CD4-positive, CD25-positive, alpha-beta regulatory T cell (primary cell): ENCODE measurements around the gene DSEL. TPM values are rescaled to one million over a fixed set of nuclear protein-coding genes. Genes with fewer than 3 reads are reported as not detected.

Source experiments
- ATAC-seq, 2 donors: fragments of 150-1000 bp; cut with Tn5 transposase; one replicate each; pipeline ENCODE4 v1.10.0; 2021; ENCODE audit warnings: low read depth in 2 of 2, moderate number of reproducible peaks in 2 of 2, moderate library complexity in 1 of 2
- DNase-seq, 3 donors: peaks; one replicate each; pipeline versions ENCODE4 v3.0.0 to v3.0.0-alpha.2; 2012 to 2022; ENCODE audit warnings: mixed read lengths in 1 of 3
- H3K27ac ChIP-seq: one replicate; pipeline ENCODE4 v1.7.0; 2013; ENCODE audit warnings: mild to moderate bottlenecking, low read length; ENCODE audit not compliant: insufficient read depth, poor library complexity, severe bottlenecking
- H3K27me3 ChIP-seq: one replicate; pipeline ENCODE4 v1.7.0; 2013; ENCODE audit warnings: low read length; ENCODE audit not compliant: control insufficient read depth, insufficient read depth
- H3K36me3 ChIP-seq: one replicate; pipeline ENCODE4 v1.7.0; 2013; ENCODE audit warnings: mild to moderate bottlenecking, low read length, moderate library complexity; ENCODE audit not compliant: control insufficient read depth, insufficient read depth
- H3K4me1 ChIP-seq: 2 replicates; pipeline ENCODE4 v1.7.0; 2013; ENCODE audit warnings: mild to moderate bottlenecking, low read length; ENCODE audit not compliant: insufficient read depth, control insufficient read depth, poor library complexity, severe bottlenecking
- H3K4me3 ChIP-seq: one replicate; pipeline ENCODE4 v1.7.0; 2013; ENCODE audit warnings: low read depth, mild to moderate bottlenecking, low read length, moderate library complexity
- H3K9me3 ChIP-seq, 2 experiments: 1 replicate in 1 of 2; 2 replicates in 1 of 2; pipeline ENCODE4 v1.7.0; 2013; ENCODE audit warnings: low read length in 2 of 2, mild to moderate bottlenecking in 1 of 2, moderate library complexity in 1 of 2; ENCODE audit not compliant: control insufficient read depth in 2 of 2
- H3K27ac Mint-ChIP-seq, 3 donors: one replicate each; pipeline ENCODE4 v1.8.0; 2020 to 2022; ENCODE audit warnings: mild to moderate bottlenecking in 3 of 3, mixed read lengths in 3 of 3, moderate library complexity in 2 of 3
- H3K27me3 Mint-ChIP-seq: one replicate; pipeline ENCODE4 v1.8.0; 2022; ENCODE audit warnings: mild to moderate bottlenecking, mixed read lengths
- H3K36me3 Mint-ChIP-seq: one replicate; pipeline ENCODE4 v1.8.0; 2020; ENCODE audit warnings: mixed read lengths
- H3K4me1 Mint-ChIP-seq, 4 donors: one replicate each; pipeline ENCODE4 v1.8.0; 2020 to 2022; ENCODE audit warnings: mixed read lengths in 4 of 4, mild to moderate bottlenecking in 1 of 4
- H3K4me3 Mint-ChIP-seq, 4 donors: one replicate each; pipeline ENCODE4 v1.8.0; 2020 to 2022; ENCODE audit warnings: mild to moderate bottlenecking in 4 of 4, mixed read lengths in 4 of 4, moderate library complexity in 3 of 4
- H3K9me3 Mint-ChIP-seq, 7 donors: one replicate each; pipeline ENCODE4 v1.8.0; 2020 to 2022; ENCODE audit warnings: mixed read lengths in 7 of 7, mild to moderate bottlenecking in 3 of 7, moderate library complexity in 2 of 7
- polyA plus RNA-seq, 4 donors: library from polyadenylated mRNA; unstranded; fragments of 300-500 nt; fragmentation: Illumina TruSeq; gene quantifications; one replicate each; pipeline ENCODE4 v1.2.3, GENCODE V29; 2021
- total RNA-seq: library from RNA; stranded (reverse); gene quantifications from one replicate; pipeline ENCODE4 v1.2.3, GENCODE V29; 2022

The DSEL gene
- total RNA-seq (0.17 TPM), polyA plus RNA-seq (under 1 TPM; 0.01 to 0.30 (median 0.12) TPM)

DNA sequence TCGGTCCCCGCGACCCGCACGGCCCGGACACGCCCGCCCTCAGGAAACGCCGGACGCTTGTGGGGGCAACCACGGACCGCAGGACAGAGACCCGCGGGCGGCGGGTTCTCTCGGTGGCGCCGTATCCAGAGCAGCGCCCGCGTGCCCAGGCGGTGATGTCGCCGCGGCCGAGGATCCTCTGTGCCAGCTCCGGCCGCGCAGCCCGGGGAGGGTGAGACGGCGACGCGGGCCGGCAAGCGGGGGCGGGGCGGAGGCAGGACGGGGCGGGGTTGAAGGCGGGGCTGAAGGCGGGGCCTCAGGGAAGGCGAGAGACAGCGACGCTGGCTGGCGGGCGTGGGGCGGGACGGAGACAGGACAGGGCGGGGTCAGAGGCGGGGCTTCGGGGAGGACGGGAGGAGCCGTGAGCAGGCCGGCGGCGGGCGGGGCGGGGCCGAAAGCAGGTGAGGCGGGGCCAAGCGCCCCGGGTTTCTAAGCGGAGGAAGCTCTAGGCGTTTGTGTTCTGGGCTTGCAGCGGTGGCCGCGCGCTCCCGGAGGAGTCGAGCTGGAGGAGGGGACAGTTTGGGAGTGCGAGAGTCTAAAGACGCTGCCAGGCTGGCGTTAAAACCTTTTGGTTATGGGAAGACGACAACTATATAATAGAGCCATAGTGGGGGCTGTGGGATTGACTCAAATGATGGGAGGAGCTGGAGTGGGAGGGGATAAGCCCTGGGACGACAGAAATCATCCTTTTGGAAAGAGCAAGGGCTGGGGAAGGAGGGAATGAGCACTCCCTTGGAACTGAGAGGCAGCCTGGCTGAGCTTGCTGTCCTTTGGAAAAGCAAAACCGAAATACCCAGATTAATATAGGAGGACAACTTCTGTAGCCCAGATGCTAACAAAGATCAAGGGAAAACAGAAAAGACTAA lies at the start of gene DSEL:
DSEL (minus strand) TSS at position 182 of the 905 bp plus-strand sequence. CDS start 2,112 bp downstream, outside the sequence.
- H3K4me1 ChIP-seq = peaks cover 20% of the 10 kb centered on the region
- Mint-ChIP-seq H3K36me3 (no peaks in the 10 kb centered on the region), H3K4me3 (peak within 1 kb of the TSS; percentile 89 to 95 (median 92)), H3K27ac (peak within 1 kb of the TSS; percentile 80 to 90 (median 81)), H3K4me1 (peaks cover 4 to 34% (median 12%) of the 10 kb centered on the region in 4 donors), H3K27me3 (peaks cover 18% of the 10 kb centered on the region), H3K9me3 (peaks cover 0 to 4% (median 0%) of the 10 kb centered on the region in 7 donors)
- ATAC-seq (peak; percentile 98), DNase-seq (peak; percentile 84 to 91 (median 90))
- no peaks in the 10 kb centered on the region for H3K36me3 ChIP-seq
- H3K9me3 ChIP-seq = no peaks in the 10 kb centered on the region
- H3K27me3 ChIP-seq = no peaks in the 10 kb centered on the region
- H3K27ac ChIP-seq = no peak within 1 kb of the TSS
- H3K4me3 ChIP-seq = peak within 1 kb of the TSS; percentile 81

DNA sequence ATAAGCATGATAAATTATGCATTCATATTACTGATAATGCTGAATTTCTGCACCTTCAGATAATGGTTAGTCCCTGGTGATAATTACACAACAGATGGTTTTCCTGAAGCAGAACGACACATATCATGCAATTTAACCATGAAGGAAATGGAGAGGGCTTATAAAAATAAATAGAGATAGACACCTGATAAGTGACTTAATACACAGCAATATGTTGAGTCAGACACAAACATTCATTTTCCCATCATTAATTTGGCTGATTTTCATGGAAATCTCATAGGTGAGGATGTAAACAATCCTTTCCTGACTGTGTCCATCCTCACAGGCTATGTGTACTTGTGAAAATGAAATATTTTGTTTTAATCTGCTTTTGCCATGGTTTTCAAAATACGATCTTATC lies 36.9 kb upstream of the DSEL start:
- Mint-ChIP-seq H3K27ac (no peak overlapping the region), H3K27me3 (no peaks in the 10 kb centered on the region), H3K4me1 (no peaks in the 10 kb centered on the region), H3K9me3 (peaks cover 0 to 2% (median 0%) of the 10 kb centered on the region in 7 donors), H3K36me3 (no peaks in the 10 kb centered on the region), H3K4me3 (no peak overlapping the region)
- no peaks in the 10 kb centered on the region for H3K27me3 ChIP-seq
- no peak for ATAC-seq
- no peak overlapping the region for H3K4me3 ChIP-seq
- DNase-seq = no peak
- no peaks in the 10 kb centered on the region for H3K9me3 ChIP-seq
- H3K4me1 ChIP-seq = no peaks in the 10 kb centered on the region
- no peak overlapping the region for H3K27ac ChIP-seq
- no peaks in the 10 kb centered on the region for H3K36me3 ChIP-seq

DNA sequence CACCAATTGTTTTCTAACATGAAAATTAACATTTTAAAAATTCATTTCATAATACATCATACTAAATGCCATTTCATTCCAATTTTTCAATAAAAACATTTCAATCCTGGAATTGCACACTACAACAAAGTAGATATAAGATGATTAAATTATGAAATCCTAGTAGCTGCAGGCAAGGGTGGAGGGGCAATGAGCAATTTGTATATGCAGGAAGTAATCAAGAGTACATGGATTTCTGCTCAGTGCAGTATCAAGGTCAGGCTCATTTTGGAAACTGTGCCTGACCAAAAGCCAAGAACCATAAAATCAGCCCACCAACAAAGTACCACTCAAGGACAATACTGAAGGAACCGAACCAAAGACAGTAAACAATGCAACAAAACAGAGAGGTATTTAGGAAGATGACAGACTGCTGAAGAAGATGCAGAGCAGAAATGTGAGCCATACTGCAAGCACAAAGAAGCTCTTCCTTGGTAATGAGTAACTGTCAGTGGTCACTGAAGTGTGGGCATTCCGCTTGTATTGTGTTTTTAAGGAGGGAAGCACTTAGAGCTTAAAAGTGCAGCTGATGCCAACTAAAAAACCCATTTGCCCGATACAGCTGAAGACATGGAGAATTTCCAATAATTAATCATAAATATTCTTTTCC lies 34.5 kb upstream of the DSEL start:
- Mint-ChIP-seq H3K4me3 (no peak overlapping the region), H3K9me3 (peaks cover 0 to 2% (median 0%) of the 10 kb centered on the region in 7 donors), H3K36me3 (no peaks in the 10 kb centered on the region), H3K4me1 (no peaks in the 10 kb centered on the region), H3K27ac (peak overlapping the region in 1 of 3 donors; percentile 9), H3K27me3 (no peaks in the 10 kb centered on the region)
- H3K27ac ChIP-seq = no peak overlapping the region
- ATAC-seq (no peak), DNase-seq (no peak)
- no peaks in the 10 kb centered on the region for H3K36me3 ChIP-seq
- no peaks in the 10 kb centered on the region for H3K27me3 ChIP-seq
- no peaks in the 10 kb centered on the region for H3K9me3 ChIP-seq
- H3K4me1 ChIP-seq = no peaks in the 10 kb centered on the region
- no peak overlapping the region for H3K4me3 ChIP-seq

DNA sequence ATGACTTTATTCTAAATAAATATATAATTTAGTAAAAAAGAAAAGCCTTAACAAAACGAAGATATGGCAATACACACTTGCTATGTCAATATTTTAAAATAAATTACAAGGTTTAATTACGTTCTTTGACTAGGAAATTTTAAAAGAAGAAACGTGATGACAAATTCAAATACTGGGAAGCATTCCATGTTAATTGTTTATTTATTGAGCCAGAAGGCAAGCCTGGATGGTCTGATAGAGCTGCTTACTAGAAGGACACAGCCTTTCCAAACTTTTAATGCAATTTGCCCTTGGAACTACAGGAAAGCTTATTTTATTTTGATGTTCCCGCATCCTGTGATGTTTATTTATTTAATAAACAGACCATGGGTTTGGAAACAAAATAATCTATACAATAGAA lies 33.4 kb upstream of the DSEL start:
- Histone ChIP-seq H3K27me3 (no peaks in the 10 kb centered on the region), H3K36me3 (no peaks in the 10 kb centered on the region), H3K4me1 (no peaks in the 10 kb centered on the region), H3K9me3 (no peaks in the 10 kb centered on the region), H3K4me3 (no peak overlapping the region), H3K27ac (no peak overlapping the region)
- H3K4me1 Mint-ChIP-seq = no peaks in the 10 kb centered on the region
- no peaks in the 10 kb centered on the region for H3K27me3 Mint-ChIP-seq
- DNase-seq = no peak
- no peaks in the 10 kb centered on the region for H3K36me3 Mint-ChIP-seq
- no peak overlapping the region for H3K4me3 Mint-ChIP-seq
- H3K9me3 Mint-ChIP-seq = no peaks in the 10 kb centered on the region
- H3K27ac Mint-ChIP-seq = no peak overlapping the region
- ATAC-seq = no peak

DNA sequence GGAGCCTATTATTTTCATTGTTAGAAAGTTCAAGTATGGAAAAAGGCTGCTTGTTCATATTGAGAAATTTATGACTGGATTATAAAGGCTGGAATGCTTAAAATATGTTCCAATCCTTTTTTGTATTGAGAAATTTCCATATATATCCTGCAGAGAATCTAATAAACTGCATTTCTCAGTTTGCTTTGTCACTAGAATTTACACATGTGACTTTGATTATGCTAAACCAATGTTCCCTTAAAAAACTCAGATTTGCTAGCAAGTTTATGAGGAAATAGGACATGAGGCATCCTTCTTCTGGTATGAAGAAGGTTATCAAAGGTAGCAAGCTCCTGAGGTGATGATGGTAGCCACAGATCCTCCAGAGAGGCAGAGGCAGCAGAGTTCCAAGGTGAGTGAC lies 29.2 kb upstream of the DSEL start:
- H3K27me3 Mint-ChIP-seq = no peaks in the 10 kb centered on the region
- H3K9me3 ChIP-seq = no peaks in the 10 kb centered on the region
- H3K4me3 Mint-ChIP-seq = no peak overlapping the region
- no peak overlapping the region for H3K27ac ChIP-seq
- no peak for ATAC-seq
- no peaks in the 10 kb centered on the region for H3K4me1 Mint-ChIP-seq
- no peaks in the 10 kb centered on the region for H3K27me3 ChIP-seq
- no peaks in the 10 kb centered on the region for H3K4me1 ChIP-seq
- H3K36me3 ChIP-seq = no peaks in the 10 kb centered on the region
- no peaks in the 10 kb centered on the region for H3K9me3 Mint-ChIP-seq
- H3K27ac Mint-ChIP-seq = no peak overlapping the region
- DNase-seq = no peak
- no peaks in the 10 kb centered on the region for H3K36me3 Mint-ChIP-seq
- no peak overlapping the region for H3K4me3 ChIP-seq

DNA sequence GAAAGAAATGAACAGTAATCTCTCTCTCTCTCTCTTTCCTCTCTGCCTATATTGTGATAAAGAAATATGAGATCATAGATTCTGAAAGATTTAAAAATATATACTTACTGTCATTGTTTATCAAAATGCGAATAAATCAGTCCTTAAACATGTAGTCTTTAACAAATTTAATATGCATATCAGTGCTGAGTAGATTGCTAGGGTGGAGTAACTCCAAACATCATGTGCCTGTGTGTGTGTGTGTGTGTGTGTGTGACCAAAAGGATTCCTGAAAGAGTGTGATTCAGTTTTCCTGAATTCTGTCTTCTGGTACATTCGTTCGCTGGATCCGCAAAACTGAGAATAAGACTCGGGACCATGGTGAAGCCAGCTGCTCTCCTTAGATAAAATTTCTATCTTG lies 24.0 kb upstream of the DSEL start:
- DNase-seq = no peak
- no peak overlapping the region for H3K4me3 Mint-ChIP-seq
- no peaks in the 10 kb centered on the region for H3K36me3 Mint-ChIP-seq
- H3K9me3 Mint-ChIP-seq = peaks cover 0 to 2% (median 0%) of the 10 kb centered on the region in 7 donors
- no peaks in the 10 kb centered on the region for H3K27me3 ChIP-seq
- H3K36me3 ChIP-seq = no peaks in the 10 kb centered on the region
- no peaks in the 10 kb centered on the region for H3K27me3 Mint-ChIP-seq
- no peak overlapping the region for H3K27ac ChIP-seq
- H3K27ac Mint-ChIP-seq = no peak overlapping the region
- no peaks in the 10 kb centered on the region for H3K4me1 Mint-ChIP-seq
- ATAC-seq = no peak
- no peaks in the 10 kb centered on the region for H3K4me1 ChIP-seq
- H3K4me3 ChIP-seq = no peak overlapping the region
- H3K9me3 ChIP-seq = no peaks in the 10 kb centered on the region

DNA sequence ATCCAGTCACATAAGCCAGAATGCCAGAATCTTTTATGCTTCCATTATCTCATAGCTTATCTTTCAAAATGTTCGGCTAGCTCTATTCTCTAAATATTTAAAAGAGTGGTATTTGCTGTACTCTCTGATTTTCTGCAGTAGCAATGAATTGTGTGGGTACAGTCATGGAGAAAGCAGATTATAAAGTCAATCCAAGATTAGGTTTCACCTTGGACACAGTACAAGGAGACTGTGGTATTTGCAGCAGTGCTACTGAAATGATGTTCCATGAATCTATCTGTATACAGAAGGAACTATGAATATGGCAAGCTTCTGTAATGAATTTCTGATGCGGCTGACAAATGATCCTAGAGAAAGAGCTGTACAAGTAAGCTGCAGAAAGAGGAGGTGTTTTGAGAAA lies 15.4 kb upstream of the DSEL start:
- ATAC-seq (no peak), DNase-seq (no peak)
- Mint-ChIP-seq H3K36me3 (no peaks in the 10 kb centered on the region), H3K4me1 (no peaks in the 10 kb centered on the region), H3K4me3 (no peak overlapping the region), H3K27ac (no peak overlapping the region), H3K9me3 (peaks cover 0 to 5% (median 0%) of the 10 kb centered on the region in 7 donors), H3K27me3 (peaks cover 9% of the 10 kb centered on the region)
- Histone ChIP-seq H3K36me3 (no peaks in the 10 kb centered on the region), H3K9me3 (no peaks in the 10 kb centered on the region), H3K27me3 (no peaks in the 10 kb centered on the region), H3K4me3 (no peak overlapping the region), H3K4me1 (no peaks in the 10 kb centered on the region), H3K27ac (no peak overlapping the region)
